ENCODE results near the gene PRMT3. TPM values are rescaled to one million over a fixed set of nuclear protein-coding genes. Genes with fewer than 3 reads are reported as not detected.

Gene PRMT3
- polyA plus RNA-seq, 1 donor (not counting 4 experiments of a cell fraction or from before 2014, with no cell fraction given) = 29.4 TPM

GRCh38 chr11:20362481-20362880 is 25.0 kb upstream of the PRMT3 start:
- Histone ChIP-seq H3K9ac (ENCODE audit: control insufficient read depth, extremely low read depth, insufficient read depth, low read length) (no peak overlapping the region), H3K27me3 (ENCODE audit: control insufficient read depth, extremely low read depth, insufficient read depth, low read length) (no peaks in the 10 kb centered on the region), H3K9me3 (ENCODE audit: control insufficient read depth, low read depth, low read length) (no peaks in the 10 kb centered on the region), H4K20me1 (ENCODE audit: control insufficient read depth, extremely low read depth, insufficient read depth, low read length) (no peaks in the 10 kb centered on the region), H3K4me1 (ENCODE audit: control insufficient read depth, extremely low read depth, insufficient read depth, low read length) (peaks cover 32% of the 10 kb centered on the region), H3K36me3 (ENCODE audit: control insufficient read depth in 2 of 2, extremely low read depth in 1 of 2, insufficient read depth in 2 of 2, low read length in 2 of 2) (no peaks in the 10 kb centered on the region), H3K4me3 (ENCODE audit: control insufficient read depth in 2 of 3, extremely low read depth in 1 of 3, insufficient read depth in 2 of 3, low read depth in 1 of 3, low read length in 3 of 3) (no peak overlapping the region), H2AFZ (ENCODE audit: control insufficient read depth, low read length) (no peak overlapping the region), H3K9me1 (ENCODE audit: control insufficient read depth, extremely low read depth, insufficient read depth, low read length) (no peaks in the 10 kb centered on the region), H3K27ac (ENCODE audit: control insufficient read depth, insufficient read depth, low read length) (no peak overlapping the region), H3K4me2 (ENCODE audit: control insufficient read depth, extremely low read depth, insufficient read depth, low read depth, low read length) (no peak overlapping the region), H3K79me2 (ENCODE audit: control insufficient read depth, insufficient read depth, low read length) (no peaks in the 10 kb centered on the region)
- dilution Hi-C loops (cut with MboI; ENCODE audit: extremely low pct_ligation_motif_present, low sequenced_read_pairs) = no loop called here
- FAIRE-seq (no peak), DNase-seq (ENCODE audit: low read depth, low spot score) (no peak)
- TF ChIP-seq, protein P1, sequence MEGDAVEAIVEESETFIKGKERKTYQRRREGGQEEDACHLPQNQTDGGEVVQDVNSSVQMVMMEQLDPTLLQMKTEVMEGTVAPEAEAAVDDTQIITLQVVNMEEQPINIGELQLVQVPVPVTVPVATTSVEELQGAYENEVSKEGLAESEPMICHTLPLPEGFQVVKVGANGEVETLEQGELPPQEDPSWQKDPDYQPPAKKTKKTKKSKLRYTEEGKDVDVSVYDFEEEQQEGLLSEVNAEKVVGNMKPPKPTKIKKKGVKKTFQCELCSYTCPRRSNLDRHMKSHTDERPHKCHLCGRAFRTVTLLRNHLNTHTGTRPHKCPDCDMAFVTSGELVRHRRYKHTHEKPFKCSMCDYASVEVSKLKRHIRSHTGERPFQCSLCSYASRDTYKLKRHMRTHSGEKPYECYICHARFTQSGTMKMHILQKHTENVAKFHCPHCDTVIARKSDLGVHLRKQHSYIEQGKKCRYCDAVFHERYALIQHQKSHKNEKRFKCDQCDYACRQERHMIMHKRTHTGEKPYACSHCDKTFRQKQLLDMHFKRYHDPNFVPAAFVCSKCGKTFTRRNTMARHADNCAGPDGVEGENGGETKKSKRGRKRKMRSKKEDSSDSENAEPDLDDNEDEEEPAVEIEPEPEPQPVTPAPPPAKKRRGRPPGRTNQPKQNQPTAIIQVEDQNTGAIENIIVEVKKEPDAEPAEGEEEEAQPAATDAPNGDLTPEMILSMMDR (optimal IDR thresholded peaks at IDR 0.05 in 1 of 3, IDR thresholded peaks at IDR 0.05 in 1 of 3, conservative IDR thresholded peaks at IDR 0.05 in 1 of 3; ENCODE audit: extremely low read depth in 1 of 3, insufficient read depth in 2 of 3, low read length in 3 of 3) = no peak
- TF ChIP-seq EZH2 (IDR thresholded peaks at IDR 0.05; ENCODE audit: low read length) = no peak

DNA sequence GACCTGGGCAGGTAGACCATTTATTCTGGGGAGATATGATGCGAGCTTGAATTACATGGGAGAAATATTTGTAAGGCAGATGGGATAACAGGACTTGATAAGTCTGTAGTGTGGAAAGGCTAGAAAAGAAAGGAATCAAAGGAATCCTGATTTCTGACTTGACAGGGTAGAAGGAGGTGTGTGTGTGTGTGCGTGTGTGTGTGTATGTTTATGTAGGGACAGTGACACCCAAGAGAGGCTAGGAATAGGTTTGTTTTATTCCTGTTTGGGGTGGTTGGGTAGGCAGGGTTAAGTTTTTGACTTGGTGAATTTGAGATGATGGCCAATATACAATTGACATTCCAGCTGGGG is 24.4 kb upstream of the PRMT3 start:
- FAIRE-seq (no peak), DNase-seq (ENCODE audit: low read depth, low spot score) (no peak)
- H3K4me3 ChIP-seq (ENCODE audit: control insufficient read depth in 2 of 3, extremely low read depth in 1 of 3, insufficient read depth in 2 of 3, low read depth in 1 of 3, low read length in 3 of 3) = peak overlapping the region; percentile 39 to 73 (median 55)
- no peaks in the 10 kb centered on the region for H3K79me2 ChIP-seq (ENCODE audit: control insufficient read depth, insufficient read depth, low read length)
- peaks cover 32% of the 10 kb centered on the region for H3K4me1 ChIP-seq (ENCODE audit: control insufficient read depth, extremely low read depth, insufficient read depth, low read length)
- no peaks in the 10 kb centered on the region for H4K20me1 ChIP-seq (ENCODE audit: control insufficient read depth, extremely low read depth, insufficient read depth, low read length)
- TF ChIP-seq, protein P1 (optimal IDR thresholded peaks at IDR 0.05 in 1 of 3, IDR thresholded peaks at IDR 0.05 in 1 of 3, conservative IDR thresholded peaks at IDR 0.05 in 1 of 3; ENCODE audit: extremely low read depth in 1 of 3, insufficient read depth in 2 of 3, low read length in 3 of 3) = no peak
- no peak for TF ChIP-seq EZH2 (IDR thresholded peaks at IDR 0.05; ENCODE audit: low read length)
- peak overlapping the region; percentile 89 for H3K4me2 ChIP-seq (ENCODE audit: control insufficient read depth, extremely low read depth, insufficient read depth, low read depth, low read length)
- no peaks in the 10 kb centered on the region for H3K36me3 ChIP-seq (ENCODE audit: control insufficient read depth in 2 of 2, extremely low read depth in 1 of 2, insufficient read depth in 2 of 2, low read length in 2 of 2)
- no peaks in the 10 kb centered on the region for H3K9me1 ChIP-seq (ENCODE audit: control insufficient read depth, extremely low read depth, insufficient read depth, low read length)
- no peaks in the 10 kb centered on the region for H3K9me3 ChIP-seq (ENCODE audit: control insufficient read depth, low read depth, low read length)
- peak overlapping the region; percentile 82 for H3K9ac ChIP-seq (ENCODE audit: control insufficient read depth, extremely low read depth, insufficient read depth, low read length)
- H3K27ac ChIP-seq (ENCODE audit: control insufficient read depth, insufficient read depth, low read length) = peak overlapping the region; percentile 84
- H2AFZ ChIP-seq (ENCODE audit: control insufficient read depth, low read length) = peak overlapping the region; percentile 84
- no peaks in the 10 kb centered on the region for H3K27me3 ChIP-seq (ENCODE audit: control insufficient read depth, extremely low read depth, insufficient read depth, low read length)
- dilution Hi-C loops (cut with MboI; ENCODE audit: extremely low pct_ligation_motif_present, low sequenced_read_pairs) = no loop called here
